ENCODE data around the gene SUPT4H1. TPM values are rescaled to one million over a fixed set of nuclear protein-coding genes. Genes with fewer than 3 reads are reported as not detected.
A peak's percentile ranks its signal among the peaks of the same experiment; 100 is the strongest.

Gene SUPT4H1
- total RNA-seq, 3 donors from 2014 or later (not counting 1 experiment from before 2014, with no cell fraction given): 55.9 to 68.3 (median 68.1) TPM

- WGBS (ENCODE audit: insufficient coverage): 97% methylated on average over 22 of the region's 23 CpGs
- Mint-ChIP-seq H3K36me3 (no peaks in the 10 kb centered on the region), H3K4me3 (no peak overlapping the region), H3K27me3 (ENCODE audit: low read depth in 2 of 2) (no peaks in the 10 kb centered on the region), H3K4me1 (peaks cover 1 to 19% of the 10 kb centered on the region in 2 donors), H3K9me3 (no peaks in the 10 kb centered on the region), H3K27ac (peak overlapping the region in 1 of 2 donors; percentile 56)
- Histone ChIP-seq H3K4me3 (ENCODE audit: low read length) (no peak overlapping the region), H3K9me3 (ENCODE audit: control insufficient read depth, insufficient read depth, low read length) (no peaks in the 10 kb centered on the region), H3K27me3 (ENCODE audit: control insufficient read depth, insufficient read depth, low read length) (no peaks in the 10 kb centered on the region), H3K4me1 (ENCODE audit: control insufficient read depth, insufficient read depth, low read length) (peaks cover 8% of the 10 kb centered on the region), H3K27ac (ENCODE audit: low read length) (no peak overlapping the region), H3K36me3 (ENCODE audit: control insufficient read depth, insufficient read depth, low read length) (peaks cover 85% of the 10 kb centered on the region)
- no peak for TF ChIP-seq CTCF (IDR thresholded peaks at IDR 0.05)
- no peak for DNase-seq
- intact Hi-C loops (cut with micrococcal nuclease): no loop called here
- ATAC-seq: no peak
These were observed 39.9 kb downstream of the SUPT4H1 start for GRCh38 chr17:58312021-58312630.

GRCh38 chr17:58311429-58311894, 40.5 kb downstream of the SUPT4H1 start:
- intact Hi-C loops (cut with micrococcal nuclease): no loop called here
- no peak overlapping the region for H3K4me3 ChIP-seq (ENCODE audit: low read length)
- no peak overlapping the region for H3K27ac ChIP-seq (ENCODE audit: low read length)
- WGBS (ENCODE audit: insufficient coverage): 98% methylated on average over 9 of the region's 9 CpGs
- H3K27me3 ChIP-seq (ENCODE audit: control insufficient read depth, insufficient read depth, low read length): no peaks in the 10 kb centered on the region
- Mint-ChIP-seq H3K36me3 (no peaks in the 10 kb centered on the region), H3K9me3 (no peaks in the 10 kb centered on the region), H3K27ac (no peak overlapping the region), H3K4me3 (no peak overlapping the region), H3K27me3 (ENCODE audit: low read depth in 2 of 2) (no peaks in the 10 kb centered on the region), H3K4me1 (peaks cover 0 to 17% of the 10 kb centered on the region in 2 donors)
- no peak for ATAC-seq
- H3K36me3 ChIP-seq (ENCODE audit: control insufficient read depth, insufficient read depth, low read length): peaks cover 88% of the 10 kb centered on the region
- no peak for TF ChIP-seq CTCF (IDR thresholded peaks at IDR 0.05)
- no peak for DNase-seq
- peaks cover under 1% of the 10 kb centered on the region for H3K4me1 ChIP-seq (ENCODE audit: control insufficient read depth, insufficient read depth, low read length)
- no peaks in the 10 kb centered on the region for H3K9me3 ChIP-seq (ENCODE audit: control insufficient read depth, insufficient read depth, low read length)

- Mint-ChIP-seq H3K27me3 (ENCODE audit: low read depth in 2 of 2) (no peaks in the 10 kb centered on the region), H3K4me1 (peaks cover 0 to 17% of the 10 kb centered on the region in 2 donors), H3K27ac (no peak overlapping the region), H3K36me3 (no peaks in the 10 kb centered on the region), H3K4me3 (no peak overlapping the region), H3K9me3 (no peaks in the 10 kb centered on the region)
- no peak overlapping the region for H3K4me3 ChIP-seq (ENCODE audit: low read length)
- TF ChIP-seq CTCF (IDR thresholded peaks at IDR 0.05): no peak
- H3K36me3 ChIP-seq (ENCODE audit: control insufficient read depth, insufficient read depth, low read length): peaks cover 86% of the 10 kb centered on the region
- no peaks in the 10 kb centered on the region for H3K9me3 ChIP-seq (ENCODE audit: control insufficient read depth, insufficient read depth, low read length)
- no peak overlapping the region for H3K27ac ChIP-seq (ENCODE audit: low read length)
- WGBS (ENCODE audit: insufficient coverage): 95% methylated on average over 23 of the region's 23 CpGs
- ATAC-seq (no peak), DNase-seq (no peak)
- intact Hi-C loops (cut with micrococcal nuclease): no loop called here
- no peaks in the 10 kb centered on the region for H3K27me3 ChIP-seq (ENCODE audit: control insufficient read depth, insufficient read depth, low read length)
- H3K4me1 ChIP-seq (ENCODE audit: control insufficient read depth, insufficient read depth, low read length): no peaks in the 10 kb centered on the region
These were observed 41.2 kb downstream of the SUPT4H1 start for GRCh38 chr17:58310511-58311428.
